DOHH2 (cell line): ENCODE results near the gene CNOT2.

ENCODE experiments used
- H3F3A ChIP-seq: fragments of 200-600 bp; sonication (generic), shearing (Covaris generic); 2 replicates; pipeline ENCODE4 v1.6.0; 2016; ENCODE audit warnings: antibody characterized with exemption, mild to moderate bottlenecking; ENCODE audit not compliant: control insufficient read depth, insufficient read depth
- H3K27ac ChIP-seq: fragments of 200-600 bp; sonication (generic); 2 replicates; pipeline ENCODE4 v1.5.1; 2014; ENCODE audit warnings: low read depth, mild to moderate bottlenecking, low read length, moderate library complexity
- H3K27me3 ChIP-seq: fragments of 200-600 bp; sonication (generic); 2 replicates; pipeline ENCODE4 v1.6.1; 2014; ENCODE audit warnings: mild to moderate bottlenecking, low read length, mixed read lengths; ENCODE audit not compliant: control insufficient read depth
- H3K36me3 ChIP-seq: fragments of 200-600 bp; sonication (generic); 2 replicates; pipeline ENCODE4 v1.6.1; 2014; ENCODE audit warnings: mild to moderate bottlenecking, low read length, moderate library complexity, mixed read lengths; ENCODE audit not compliant: control insufficient read depth
- H3K4me1 ChIP-seq: fragments of 200-600 bp; sonication (generic); 2 replicates; pipeline ENCODE4 v1.6.1; 2014; ENCODE audit warnings: mild to moderate bottlenecking, low read length, mixed read lengths; ENCODE audit not compliant: control insufficient read depth
- H3K4me2 ChIP-seq: fragments of 200-600 bp; sonication (generic); 2 replicates; pipeline ENCODE4 v1.6.0; 2014; ENCODE audit warnings: mild to moderate bottlenecking, low read length, moderate library complexity
- H3K4me3 ChIP-seq: fragments of 200-600 bp; sonication (generic); 2 replicates; pipeline ENCODE4 v1.5.1; 2014; ENCODE audit warnings: mild to moderate bottlenecking, low read length, mixed read lengths
- H3K79me2 ChIP-seq: fragments of 200-600 bp; sonication (generic); 2 replicates; pipeline ENCODE4 v1.6.1; 2014; ENCODE audit warnings: mild to moderate bottlenecking, low read length, mixed read lengths; ENCODE audit not compliant: control insufficient read depth
- H3K9me2 ChIP-seq: fragments of 200-600 bp; sonication (generic); replicated peaks from 2 replicates; pipeline ENCODE4 v1.6.1; 2014; ENCODE audit warnings: mild to moderate bottlenecking, low read length, mixed read lengths; ENCODE audit not compliant: control insufficient read depth
- H3K9me3 ChIP-seq: fragments of 200-600 bp; sonication (generic); 2 replicates; pipeline ENCODE4 v1.6.1; 2014; ENCODE audit warnings: antibody characterized with exemption, low read length, mixed read lengths; ENCODE audit not compliant: control insufficient read depth, insufficient read depth
- H4K20me1 ChIP-seq: fragments of 200-600 bp; sonication (generic); 2 replicates; pipeline ENCODE4 v1.6.0; 2014; ENCODE audit warnings: low read depth, mild to moderate bottlenecking, antibody characterized with exemption, low read length, moderate library complexity; ENCODE audit not compliant: control insufficient read depth, insufficient read depth
- EZH2phosphoT487 ChIP-seq: fragments of 200-600 bp; sonication (generic); IDR thresholded peaks from 2 replicates; pipeline ENCODE4 v1.6.1; 2017; ENCODE audit warnings: borderline replicate concordance, mild to moderate bottlenecking, antibody characterized with exemption, low read length, moderate library complexity, mixed read lengths
- TF ChIP-seq, protein P1 (sequence below): fragments of 200-600 bp; sonication (generic); IDR thresholded peaks from one replicate; pipeline ENCODE4 v1.5.1; 2014; ENCODE audit warnings: antibody characterized with exemption, mild to moderate bottlenecking, low read depth, low read length; ENCODE audit not compliant: poor library complexity, severe bottlenecking

CNOT2 gene

GRCh38 chr12:70197345-70197744, 45.9 kb upstream of the CNOT2 start:
- Histone ChIP-seq H3K4me2 (no peak overlapping the region), H3K79me2 (no peaks in the 10 kb centered on the region), H3K4me1 (0 out of 2 replicates have a peak, but pooled peaks cover 2% of the 10 kb centered on the region), H3K27me3 (no peaks in the 10 kb centered on the region), H3K9me2 (no peaks in the 10 kb centered on the region), H3K36me3 (no peaks in the 10 kb centered on the region), H3K4me3 (no peak overlapping the region), H4K20me1 (no peaks in the 10 kb centered on the region), H3F3A (0 out of 2 replicates have a peak, but pooled peaks cover 3% of the 10 kb centered on the region), H3K27ac (no peak overlapping the region), H3K9me3 (no peaks in the 10 kb centered on the region)
- TF ChIP-seq, protein P1, sequence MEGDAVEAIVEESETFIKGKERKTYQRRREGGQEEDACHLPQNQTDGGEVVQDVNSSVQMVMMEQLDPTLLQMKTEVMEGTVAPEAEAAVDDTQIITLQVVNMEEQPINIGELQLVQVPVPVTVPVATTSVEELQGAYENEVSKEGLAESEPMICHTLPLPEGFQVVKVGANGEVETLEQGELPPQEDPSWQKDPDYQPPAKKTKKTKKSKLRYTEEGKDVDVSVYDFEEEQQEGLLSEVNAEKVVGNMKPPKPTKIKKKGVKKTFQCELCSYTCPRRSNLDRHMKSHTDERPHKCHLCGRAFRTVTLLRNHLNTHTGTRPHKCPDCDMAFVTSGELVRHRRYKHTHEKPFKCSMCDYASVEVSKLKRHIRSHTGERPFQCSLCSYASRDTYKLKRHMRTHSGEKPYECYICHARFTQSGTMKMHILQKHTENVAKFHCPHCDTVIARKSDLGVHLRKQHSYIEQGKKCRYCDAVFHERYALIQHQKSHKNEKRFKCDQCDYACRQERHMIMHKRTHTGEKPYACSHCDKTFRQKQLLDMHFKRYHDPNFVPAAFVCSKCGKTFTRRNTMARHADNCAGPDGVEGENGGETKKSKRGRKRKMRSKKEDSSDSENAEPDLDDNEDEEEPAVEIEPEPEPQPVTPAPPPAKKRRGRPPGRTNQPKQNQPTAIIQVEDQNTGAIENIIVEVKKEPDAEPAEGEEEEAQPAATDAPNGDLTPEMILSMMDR, result no peak
- no peak for TF ChIP-seq EZH2phosphoT487

- Histone ChIP-seq H3K9me2 (no peaks in the 10 kb centered on the region), H3K36me3 (peaks cover 21% of the 10 kb centered on the region), H3K4me2 (no peak overlapping the region), H3F3A (no peaks in the 10 kb centered on the region), H4K20me1 (no peaks in the 10 kb centered on the region), H3K4me3 (no peak overlapping the region), H3K27me3 (no peaks in the 10 kb centered on the region), H3K9me3 (peaks cover 27% of the 10 kb centered on the region), H3K27ac (no peak overlapping the region), H3K79me2 (no peaks in the 10 kb centered on the region), H3K4me1 (no peaks in the 10 kb centered on the region)
- no peak for TF ChIP-seq EZH2phosphoT487
- TF ChIP-seq, protein P1, result no peak
Measured at GRCh38 chr12:70213707-70214106, 29.5 kb upstream of the CNOT2 start.

DNA sequence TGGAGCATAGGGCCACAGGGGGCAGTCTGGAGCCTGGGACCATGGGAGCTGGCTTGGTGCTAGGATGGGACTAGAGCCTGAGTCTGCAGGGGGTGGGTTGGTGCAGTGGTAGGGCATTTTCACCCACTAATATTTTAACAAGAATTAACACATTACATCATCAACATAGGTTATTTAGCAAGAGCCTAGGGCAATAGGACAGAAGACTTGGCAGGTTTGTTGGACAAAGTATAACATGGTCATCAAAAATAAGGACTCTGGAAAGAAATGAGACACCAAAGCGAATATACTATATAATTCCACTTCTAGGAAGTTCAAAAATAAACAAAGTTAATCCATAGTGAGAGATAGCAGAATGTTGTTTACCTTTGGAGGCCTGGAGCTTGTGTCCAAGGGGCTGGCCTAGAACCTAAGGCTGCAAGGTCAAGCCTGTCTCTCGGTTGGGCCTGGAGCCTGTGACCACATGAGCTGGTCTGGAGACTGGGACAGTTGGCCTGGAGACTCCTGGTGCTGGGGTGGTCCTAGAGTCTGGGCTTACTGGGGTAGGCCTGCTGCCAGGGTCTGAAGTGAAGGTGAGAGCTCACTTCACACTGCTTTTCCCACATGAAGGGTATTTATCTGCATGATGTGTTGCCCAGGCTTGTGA, 28.1 kb upstream of the CNOT2 start:
- Histone ChIP-seq H3K9me2 (no peaks in the 10 kb centered on the region), H3F3A (no peaks in the 10 kb centered on the region), H3K9me3 (peaks cover 19% of the 10 kb centered on the region; the same call in 1 of the 2 replicates), H4K20me1 (no peaks in the 10 kb centered on the region), H3K79me2 (no peaks in the 10 kb centered on the region), H3K4me3 (no peak overlapping the region), H3K36me3 (peaks cover 21% of the 10 kb centered on the region), H3K4me1 (no peaks in the 10 kb centered on the region), H3K4me2 (no peak overlapping the region), H3K27me3 (no peaks in the 10 kb centered on the region), H3K27ac (no peak overlapping the region)
- TF ChIP-seq EZH2phosphoT487, result no peak

DNA sequence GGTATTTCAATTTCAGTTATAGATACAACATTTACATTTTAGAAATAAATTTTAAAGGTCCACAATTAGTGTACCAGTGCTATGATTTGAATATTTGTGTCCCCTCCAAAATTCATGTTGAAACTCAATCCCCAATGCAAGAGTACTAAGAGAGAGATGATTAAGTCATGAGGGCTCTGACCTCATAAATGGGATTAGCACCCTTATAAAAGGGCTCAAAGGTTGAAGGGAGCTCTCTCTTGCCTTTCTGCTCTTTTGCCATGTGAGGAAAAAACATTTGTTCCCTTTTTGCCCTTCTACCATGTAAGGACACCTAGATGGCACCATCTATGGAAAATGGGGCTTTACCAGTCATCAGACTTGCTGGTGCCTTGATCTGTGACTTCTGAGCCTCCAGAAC, 25.8 kb upstream of the CNOT2 start:
- Histone ChIP-seq H3F3A (no peaks in the 10 kb centered on the region), H3K27ac (no peak overlapping the region), H3K9me3 (peaks cover 19% of the 10 kb centered on the region; the same call in 1 of the 2 replicates), H3K4me2 (no peak overlapping the region), H3K4me1 (no peaks in the 10 kb centered on the region), H4K20me1 (no peaks in the 10 kb centered on the region), H3K9me2 (no peaks in the 10 kb centered on the region), H3K27me3 (no peaks in the 10 kb centered on the region), H3K36me3 (peaks cover 29% of the 10 kb centered on the region), H3K4me3 (no peak overlapping the region), H3K79me2 (no peaks in the 10 kb centered on the region)
- no peak for TF ChIP-seq EZH2phosphoT487
- TF ChIP-seq, protein P1, result no peak
